Prostate gland (tissue), 2 donors: ENCODE measurements around the gene ENTREP1. TPM values are rescaled to one million over a fixed set of nuclear protein-coding genes. Genes with fewer than 3 reads are reported as not detected.

Experiments
- DNase-seq: peaks from one replicate; pipeline ENCODE4 v3.0.0-alpha.2; 2019; ENCODE audit warnings: low spot score
- H3K27ac ChIP-seq, 2 donors: fragments of 200-600 bp; sonication (generic); 2 replicates each; pipeline ENCODE4 v1.5.1; 2017 to 2019
- H3K27me3 ChIP-seq: fragments of 200-600 bp; sonication (generic); replicated peaks from 2 replicates; pipeline ENCODE4 v1.5.1; 2019; ENCODE audit not compliant: insufficient read depth
- H3K36me3 ChIP-seq, 2 donors: fragments of 200-600 bp; sonication (generic); 1 replicate in 1 of 2; 2 replicates in 1 of 2; pipeline versions ENCODE4 v1.5.1 to v1.8.1; 2017 to 2019
- H3K4me1 ChIP-seq: fragments of 200-600 bp; sonication (generic); replicated peaks from 2 replicates; pipeline ENCODE4 v1.5.1; 2019
- H3K4me3 ChIP-seq, 2 donors: fragments of 200-600 bp; sonication (generic); 2 replicates each; pipeline ENCODE4 v1.5.1; 2017 to 2019
- H3K9me3 ChIP-seq: fragments of 200-600 bp; sonication (generic); 2 replicates; pipeline ENCODE4 v1.5.1; 2017
- CTCF ChIP-seq, 4 experiments: fragments of 200-600 bp in 2 of 4; fragments of 450-650 bp in 2 of 4; sonication (generic) in 2 of 4; IDR thresholded peaks; 1 replicate in 3 of 4; 2 replicates in 1 of 4; pipeline ENCODE4 v1.5.1; 2016 to 2019; ENCODE audit warnings: antibody characterized with exemption in 4 of 4, mild to moderate bottlenecking in 2 of 4, moderate library complexity in 2 of 4
- POLR2A ChIP-seq: fragments of 450-650 bp; IDR thresholded peaks from one replicate; pipeline ENCODE4 v1.6.1; 2016; ENCODE audit warnings: antibody characterized with exemption, mild to moderate bottlenecking
- POLR2AphosphoS5 ChIP-seq: sonication (generic); formaldehyde crosslinking; IDR thresholded peaks from one replicate; pipeline ENCODE4 v1.6.1; 2017; ENCODE audit warnings: antibody characterized with exemption
- WGBS: methylation state at CpG from one replicate; pipeline ENCODE4 v1.1.5; 2018; 5-methylcytosine and 5-hydroxymethylcytosine counted together
- intact Hi-C: fragments of 100-400 bp; cut with DNase I; formaldehyde crosslinking; loops from one replicate; pipeline ENCODE4 v1.14.2; 2022
- total RNA-seq, 2 donors: library from RNA; depleted of rRNA; stranded (reverse); fragments of >200 nt; gene quantifications; one replicate each; pipeline ENCODE4 v1.1.0, GENCODE V29; 2016

The ENTREP1 gene
- total RNA-seq, 2 donors from 2014 or later, result 10.2 to 32.8 TPM

GRCh38 chr9:69332067-69332685, 7.2 kb downstream of the ENTREP1 start:
- 73% methylated on average over 5 of the region's 5 CpGs for WGBS
- TF ChIP-seq POLR2AphosphoS5 (no peak), POLR2A (no peak), CTCF (IDR thresholded peaks at IDR 0.05) (no peak)
- Histone ChIP-seq H3K9me3 (no peaks in the 10 kb centered on the region), H3K27me3 (no peaks in the 10 kb centered on the region), H3K4me1 (peaks cover 4% of the 10 kb centered on the region), H3K4me3 (no peak overlapping the region), H3K27ac (peak overlapping the region; percentile 9 to 44), H3K36me3 (no peaks in the 10 kb centered on the region)
- intact Hi-C loops, result loop anchor here (2.0 kb wide), 1 partner anchor 57 kb away; no protein-coding TSS in a partner anchor
- DNase-seq, result no peak

- 88% methylated on average over 2 of the region's 2 CpGs for WGBS
- H3K27ac ChIP-seq, result no peak overlapping the region
- no peaks in the 10 kb centered on the region for H3K36me3 ChIP-seq
- peaks cover 4% of the 10 kb centered on the region for H3K4me1 ChIP-seq
- no peak for DNase-seq
- no peak overlapping the region for H3K4me3 ChIP-seq
- no peaks in the 10 kb centered on the region for H3K27me3 ChIP-seq
- TF ChIP-seq CTCF (IDR thresholded peaks at IDR 0.05) (no peak), POLR2AphosphoS5 (no peak), POLR2A (no peak)
- no peaks in the 10 kb centered on the region for H3K9me3 ChIP-seq
- intact Hi-C loops, result loop anchor here (2.0 kb wide), 1 partner anchor 55 kb away; no protein-coding TSS in a partner anchor
These were observed 8.7 kb downstream of the ENTREP1 start for GRCh38 chr9:69333716-69334115.

GRCh38 chr9:69334317-69334716, 9.3 kb downstream of the ENTREP1 start:
- H3K27me3 ChIP-seq, result no peaks in the 10 kb centered on the region
- H3K4me3 ChIP-seq, result no peak overlapping the region
- intact Hi-C loops, result no loop called here
- no peaks in the 10 kb centered on the region for H3K4me1 ChIP-seq
- H3K27ac ChIP-seq, result no peak overlapping the region
- no peaks in the 10 kb centered on the region for H3K9me3 ChIP-seq
- TF ChIP-seq POLR2A, result no peak
- H3K36me3 ChIP-seq, result no peaks in the 10 kb centered on the region
- no peak for DNase-seq

GRCh38 chr9:69339620-69340019, 14.6 kb downstream of the ENTREP1 start:
- Histone ChIP-seq H3K36me3 (no peaks in the 10 kb centered on the region), H3K4me3 (no peak overlapping the region), H3K27me3 (no peaks in the 10 kb centered on the region), H3K9me3 (no peaks in the 10 kb centered on the region), H3K4me1 (no peaks in the 10 kb centered on the region), H3K27ac (no peak overlapping the region)
- intact Hi-C loops, result no loop called here
- no peak for DNase-seq
- WGBS, result 90% methylated on average over 2 of the region's 2 CpGs
- no peak for TF ChIP-seq CTCF (IDR thresholded peaks at IDR 0.05)
- TF ChIP-seq POLR2AphosphoS5, result no peak
- no peak for TF ChIP-seq POLR2A

- intact Hi-C loops, result no loop called here
- WGBS, result 8% methylated on average over 3 of the region's 3 CpGs
- Histone ChIP-seq H3K27me3 (no peaks in the 10 kb centered on the region), H3K9me3 (no peaks in the 10 kb centered on the region), H3K4me1 (no peaks in the 10 kb centered on the region), H3K27ac (no peak overlapping the region), H3K36me3 (no peaks in the 10 kb centered on the region), H3K4me3 (no peak overlapping the region)
- DNase-seq, result no peak
- TF ChIP-seq POLR2AphosphoS5, result no peak
- no peak for TF ChIP-seq POLR2A
- TF ChIP-seq CTCF (IDR thresholded peaks at IDR 0.05), result no peak
These were observed 15.6 kb downstream of the ENTREP1 start for GRCh38 chr9:69340631-69341030.
